ENCODE measurements around the gene FGF1.

The FGF1 gene

DNA sequence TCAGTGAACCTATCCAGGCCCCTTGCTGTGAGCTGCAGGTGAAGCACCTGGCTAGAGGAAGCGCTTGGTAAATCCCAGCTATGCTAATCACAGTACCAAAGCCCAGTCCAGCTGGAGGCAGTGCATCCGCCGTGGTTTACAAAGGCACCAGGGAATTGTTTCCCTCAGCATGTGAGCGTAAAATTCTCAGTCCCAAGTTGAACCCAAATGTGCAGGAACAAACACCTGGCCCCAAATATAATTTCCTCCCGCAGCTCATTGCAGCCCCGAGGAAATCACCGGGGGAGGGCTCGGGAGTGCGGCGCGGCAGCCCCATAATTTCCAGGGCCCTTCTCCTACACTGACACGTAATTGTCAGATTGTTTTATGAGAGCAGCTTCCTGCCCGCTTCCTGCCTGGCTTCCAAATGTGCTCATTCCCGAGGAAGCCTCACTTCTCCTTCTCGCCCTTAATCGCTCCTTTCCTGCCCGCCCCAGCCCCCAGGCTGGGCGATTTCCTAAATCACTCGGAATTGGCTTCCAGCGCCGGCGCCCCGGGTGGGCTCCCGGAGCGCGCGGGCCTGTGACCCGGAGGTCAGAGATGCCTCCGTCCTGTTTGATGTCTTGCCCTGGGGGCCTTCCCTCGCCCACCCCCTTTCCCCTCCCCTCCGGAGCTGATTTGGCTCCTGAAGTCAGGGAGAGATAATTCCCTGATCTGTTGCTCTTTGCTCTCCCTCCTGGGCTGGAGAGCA, 134.4 kb downstream of the FGF1 start:
- in situ Hi-C loops (cut with MboI; ENCODE audit: low sequenced_read_pairs), result loop anchor here (10.0 to 25.0 kb wide), 2 partner anchors 387 to 539 kb away; partner anchors contain the start of gene GNPDA1

DNA sequence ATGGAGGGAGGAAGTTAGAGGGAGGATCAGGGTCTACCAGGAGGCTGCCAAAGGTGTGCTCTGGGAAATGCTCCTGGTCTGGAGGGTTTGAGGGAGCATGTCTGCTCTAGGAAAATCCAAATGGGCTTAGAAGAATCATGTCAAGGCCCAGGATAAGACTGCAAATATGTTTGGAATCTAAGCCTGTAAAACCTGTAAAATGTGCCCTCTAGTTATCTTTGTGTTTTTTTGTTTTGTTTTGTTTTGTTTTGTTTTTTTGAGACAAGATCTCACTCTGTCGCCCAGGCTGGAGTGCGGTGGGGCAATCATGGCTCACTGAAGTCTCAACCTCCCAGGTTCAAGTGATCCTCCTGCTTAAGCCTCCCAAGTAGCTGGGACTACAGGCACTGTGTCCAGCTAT, 135.4 kb downstream of the FGF1 start:
- in situ Hi-C loops (cut with MboI; ENCODE audit: low sequenced_read_pairs), result loop anchor here (10.0 to 25.0 kb wide), 2 partner anchors 386 to 538 kb away; partner anchors contain the start of gene GNPDA1

DNA sequence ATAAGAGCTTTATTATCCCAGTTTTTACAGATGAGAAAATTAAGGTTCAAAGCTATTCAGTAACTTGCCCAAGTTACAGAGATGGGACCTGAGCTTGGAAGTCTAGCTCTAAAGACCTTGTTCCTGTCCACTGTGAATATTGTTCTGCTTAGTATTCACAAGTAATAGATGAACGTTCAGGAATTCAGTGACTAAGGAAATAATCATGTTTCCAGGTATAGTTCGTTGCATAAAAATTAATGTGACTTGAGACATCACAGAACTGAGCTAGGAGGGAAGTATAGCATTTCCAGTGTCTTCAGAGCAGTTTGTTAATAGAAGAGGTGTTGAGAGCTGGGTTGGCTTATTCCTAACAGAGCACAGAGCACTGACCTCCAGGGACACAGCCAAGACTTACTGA, 136.1 kb downstream of the FGF1 start:
- in situ Hi-C loops (cut with MboI; ENCODE audit: low sequenced_read_pairs), result loop anchor here (10.0 to 25.0 kb wide), 2 partner anchors 385 to 538 kb away; partner anchors contain the start of gene GNPDA1

DNA sequence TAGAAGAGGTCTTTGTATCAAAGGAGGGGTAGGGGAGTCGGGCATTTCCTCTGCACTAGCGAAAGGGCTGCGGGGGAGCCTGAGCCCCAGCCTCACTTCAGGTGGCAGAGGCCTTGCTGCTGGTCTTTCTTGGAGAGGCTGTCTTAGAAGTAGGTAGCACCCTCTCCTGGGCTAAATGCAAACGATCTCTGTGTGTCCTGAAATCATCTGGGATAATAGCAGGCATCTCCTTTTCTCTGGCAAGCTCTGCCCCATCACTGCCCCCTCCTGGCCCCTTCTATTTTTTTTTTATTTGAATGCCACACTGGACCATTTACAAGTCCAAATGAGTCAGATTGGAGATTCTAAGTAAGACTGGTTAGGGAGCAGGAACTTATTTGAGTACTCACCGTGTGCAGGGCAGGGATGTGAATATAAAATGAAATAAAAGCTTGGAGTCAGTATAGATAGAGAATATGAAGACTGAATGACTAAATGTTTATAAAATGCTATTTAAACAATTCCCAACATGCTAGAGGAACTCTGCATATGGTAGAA, 137.1 kb downstream of the FGF1 start:
- in situ Hi-C loops (cut with MboI; ENCODE audit: low sequenced_read_pairs), result no loop called here

DNA sequence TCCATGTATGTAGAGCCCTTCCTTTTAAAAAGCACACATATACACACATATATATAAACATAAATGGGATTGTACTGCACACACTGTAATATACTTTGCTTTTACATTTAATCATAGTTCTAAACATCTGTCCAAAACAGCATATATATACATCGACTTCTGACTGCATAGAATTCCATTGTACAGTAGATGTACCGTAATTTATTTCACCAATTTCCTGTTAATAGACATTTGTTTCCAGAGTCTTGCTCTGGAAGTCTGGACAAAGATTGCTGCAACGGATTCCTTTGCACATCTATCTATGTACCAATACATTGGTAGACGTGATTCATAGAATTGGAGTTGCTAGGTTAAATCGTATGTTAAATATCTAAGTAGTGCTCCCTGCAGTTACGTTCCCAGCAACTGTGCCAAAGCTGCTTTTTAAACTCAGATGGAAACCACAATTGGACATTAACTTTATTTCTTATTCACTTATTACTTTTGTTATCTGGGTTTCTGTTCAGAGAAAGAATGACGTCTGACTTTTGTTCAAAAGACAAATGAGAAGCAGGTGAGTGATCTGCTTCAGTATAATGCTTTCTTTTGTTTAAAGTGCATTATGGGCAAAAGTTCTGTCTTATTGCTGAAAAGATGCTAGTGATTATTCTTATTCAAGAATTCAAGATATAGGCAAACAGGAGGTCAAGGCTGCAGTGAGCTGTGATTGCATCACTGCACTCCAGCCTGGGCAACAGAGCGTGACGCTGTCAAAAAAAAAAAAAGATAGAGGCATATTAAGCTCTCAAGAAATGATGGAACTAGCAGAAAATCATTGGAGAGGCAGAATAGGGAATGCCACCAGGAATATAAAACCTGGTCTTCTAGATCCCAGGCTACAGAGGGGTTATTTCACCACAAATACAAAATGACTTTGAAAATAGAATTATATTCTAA, 138.2 kb downstream of the FGF1 start:
- in situ Hi-C loops (cut with MboI; ENCODE audit: low sequenced_read_pairs), result no loop called here

DNA sequence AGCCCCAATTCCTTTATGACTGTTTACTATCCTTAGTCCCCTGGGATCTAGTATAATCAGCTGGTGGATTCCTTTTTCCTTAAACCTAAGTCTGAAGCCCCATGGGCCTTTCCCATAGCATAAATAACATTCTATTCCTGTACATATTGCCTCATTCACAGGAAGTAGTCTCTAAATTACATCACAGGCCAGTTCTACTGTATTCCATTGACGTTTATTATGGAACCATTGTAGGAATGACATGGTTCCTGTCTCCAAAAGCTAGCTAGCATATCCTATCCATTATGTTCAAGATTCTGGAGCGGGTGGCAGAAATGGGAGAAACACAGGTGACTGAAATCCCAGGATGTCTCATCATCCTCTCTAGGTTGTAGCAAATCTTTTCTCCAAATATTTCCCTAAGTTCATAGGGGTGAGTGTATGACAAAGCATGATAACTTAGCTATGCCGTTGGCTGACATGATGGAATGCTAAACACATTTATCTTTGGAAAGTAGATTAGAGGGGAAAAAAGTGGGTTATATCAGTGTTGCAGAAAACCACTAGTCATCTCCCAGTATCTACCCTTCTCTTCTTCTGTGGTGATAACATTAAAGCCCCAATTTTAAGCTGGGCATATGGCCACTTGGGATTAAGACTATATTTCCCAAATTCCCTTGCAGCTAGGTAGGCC, 140.1 kb downstream of the FGF1 start:
- in situ Hi-C loops (cut with MboI; ENCODE audit: low sequenced_read_pairs), result no loop called here

DNA sequence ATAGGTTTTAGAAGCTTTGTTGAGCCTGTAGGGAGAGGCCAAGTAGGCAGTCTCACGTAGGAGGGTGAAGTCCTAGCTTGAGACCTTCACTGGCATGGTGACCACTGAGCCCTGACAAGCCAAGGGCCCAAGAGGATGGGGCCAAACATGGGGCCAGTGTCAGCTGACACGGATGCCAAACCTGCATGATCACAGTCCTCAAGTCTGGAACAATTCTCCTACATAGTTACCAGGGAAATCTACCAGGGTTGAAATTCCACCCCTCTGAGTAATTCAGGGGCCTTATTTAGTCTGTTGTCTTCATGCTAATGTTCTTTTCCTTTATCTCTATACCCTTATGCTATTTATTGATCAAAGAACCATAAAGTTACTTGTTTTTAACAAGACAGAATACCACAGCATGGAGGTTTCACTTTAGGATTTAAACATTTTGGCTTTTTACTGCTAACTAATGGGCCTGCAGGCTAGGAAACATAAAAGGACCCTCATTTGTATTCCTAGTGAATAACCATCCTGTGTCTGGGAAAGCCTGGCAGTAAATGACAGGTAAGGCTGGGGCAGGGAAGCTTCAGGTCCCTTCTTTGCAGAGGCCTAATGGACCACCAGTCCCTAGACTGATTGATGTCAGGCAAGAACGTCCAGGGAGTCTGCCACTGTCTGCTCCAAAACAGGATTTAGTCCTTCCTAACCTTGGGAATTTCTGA, 140.8 kb downstream of the FGF1 start:
- in situ Hi-C loops (cut with MboI; ENCODE audit: low sequenced_read_pairs), result no loop called here

DNA sequence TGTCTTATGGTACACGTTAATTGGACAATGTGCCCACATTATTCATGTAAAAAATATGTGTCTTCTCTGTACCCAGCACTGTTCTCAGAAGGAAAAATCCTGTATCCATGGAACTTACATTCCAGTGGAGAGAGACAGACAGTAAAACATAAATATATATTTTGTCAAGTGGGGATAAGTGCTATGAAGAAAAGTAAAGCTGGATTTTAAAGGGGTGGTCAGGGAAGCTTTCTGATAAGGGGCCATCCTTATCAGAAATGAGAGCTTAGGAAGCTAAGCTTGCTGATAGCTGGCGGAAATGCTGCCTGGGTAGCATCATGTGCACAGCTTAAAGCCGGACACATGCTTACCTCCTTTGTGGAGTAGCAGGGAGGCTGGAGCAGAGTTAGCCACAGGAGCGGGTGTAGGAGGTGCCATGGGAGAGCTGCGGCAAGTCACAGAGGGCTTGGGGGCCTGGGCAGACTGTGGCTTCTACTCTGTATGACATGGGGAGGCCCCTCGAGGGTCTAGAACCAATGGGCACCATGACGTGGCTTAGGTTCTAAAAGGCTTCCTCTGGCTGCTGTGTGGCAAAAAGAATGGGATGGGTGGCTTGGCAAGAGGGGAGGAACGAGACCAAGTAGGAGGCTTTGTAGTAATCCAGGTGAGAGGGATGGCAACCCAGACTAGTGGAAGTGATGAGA, 141.7 kb downstream of the FGF1 start:
- in situ Hi-C loops (cut with MboI; ENCODE audit: low sequenced_read_pairs), result no loop called here

DNA sequence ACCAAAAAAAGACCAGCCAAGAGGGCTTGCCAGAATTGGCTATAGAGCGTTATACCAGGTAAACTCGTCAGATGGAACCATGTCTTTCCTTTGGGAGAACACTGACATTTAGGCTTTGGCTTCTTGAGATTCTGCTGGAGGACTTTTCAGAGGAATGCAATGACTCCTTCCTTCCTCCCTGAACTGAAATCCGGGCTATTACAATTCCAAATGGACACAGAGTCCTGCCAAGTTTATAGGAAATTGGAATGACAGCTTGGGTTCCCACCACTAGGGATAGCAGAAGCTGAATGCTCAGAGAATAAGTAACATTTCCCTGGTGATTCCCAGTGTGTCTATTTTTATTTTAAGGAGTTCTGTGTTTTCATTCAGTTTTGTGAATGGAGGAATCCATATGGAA, 143.0 kb downstream of the FGF1 start:
- in situ Hi-C loops (cut with MboI; ENCODE audit: low sequenced_read_pairs), result no loop called here

Data from HL-60/S4 (cell line).